ENCODE results near the gene ADAMTS9.

GRCh38 chr3:64685800-64686445 is 1.9 kb downstream of the ADAMTS9 start:
- no peak for TF ChIP-seq POLR2A (IDR thresholded peaks at IDR 0.05; ENCODE audit: extremely low read depth, insufficient read length)
- TF ChIP-seq, protein P1, sequence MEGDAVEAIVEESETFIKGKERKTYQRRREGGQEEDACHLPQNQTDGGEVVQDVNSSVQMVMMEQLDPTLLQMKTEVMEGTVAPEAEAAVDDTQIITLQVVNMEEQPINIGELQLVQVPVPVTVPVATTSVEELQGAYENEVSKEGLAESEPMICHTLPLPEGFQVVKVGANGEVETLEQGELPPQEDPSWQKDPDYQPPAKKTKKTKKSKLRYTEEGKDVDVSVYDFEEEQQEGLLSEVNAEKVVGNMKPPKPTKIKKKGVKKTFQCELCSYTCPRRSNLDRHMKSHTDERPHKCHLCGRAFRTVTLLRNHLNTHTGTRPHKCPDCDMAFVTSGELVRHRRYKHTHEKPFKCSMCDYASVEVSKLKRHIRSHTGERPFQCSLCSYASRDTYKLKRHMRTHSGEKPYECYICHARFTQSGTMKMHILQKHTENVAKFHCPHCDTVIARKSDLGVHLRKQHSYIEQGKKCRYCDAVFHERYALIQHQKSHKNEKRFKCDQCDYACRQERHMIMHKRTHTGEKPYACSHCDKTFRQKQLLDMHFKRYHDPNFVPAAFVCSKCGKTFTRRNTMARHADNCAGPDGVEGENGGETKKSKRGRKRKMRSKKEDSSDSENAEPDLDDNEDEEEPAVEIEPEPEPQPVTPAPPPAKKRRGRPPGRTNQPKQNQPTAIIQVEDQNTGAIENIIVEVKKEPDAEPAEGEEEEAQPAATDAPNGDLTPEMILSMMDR (IDR thresholded peaks at IDR 0.05; ENCODE audit: low read depth, low read length): no peak
